GM03348 (cell line): Measurements from ENCODE around the gene TRPM3.

ENCODE experiments used
- DNase-seq: peaks from one replicate; pipeline ENCODE4 v3.0.0; 2012; ENCODE audit warnings: low spot score

The TRPM3 gene

GRCh38 chr9:70609011-70609410, 512.4 kb downstream of the TRPM3 start:
- no peak for DNase-seq

DNA sequence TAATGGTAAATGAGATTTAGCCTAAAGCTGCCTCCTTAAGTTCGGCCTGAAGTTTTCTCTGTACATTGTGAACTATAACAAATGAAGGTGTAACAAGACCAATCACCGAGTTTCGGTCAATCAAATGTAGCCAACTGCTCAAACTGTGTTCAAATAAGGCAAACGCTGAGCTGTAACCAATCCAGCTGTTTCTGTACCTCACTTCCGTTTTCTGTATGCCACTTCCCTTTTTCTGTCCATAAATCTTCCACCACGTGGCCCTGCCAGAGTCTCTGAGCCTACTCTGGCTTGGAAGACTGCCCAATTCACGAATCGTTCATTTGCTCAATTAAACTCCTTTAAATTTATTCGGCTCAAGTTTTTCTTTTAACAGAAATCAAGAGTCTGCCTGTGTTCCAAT, 513.5 kb downstream of the TRPM3 start:
- no peak for DNase-seq

- no peak for DNase-seq
Measured at GRCh38 chr9:70607329-70607728, 514.1 kb downstream of the TRPM3 start.

DNA sequence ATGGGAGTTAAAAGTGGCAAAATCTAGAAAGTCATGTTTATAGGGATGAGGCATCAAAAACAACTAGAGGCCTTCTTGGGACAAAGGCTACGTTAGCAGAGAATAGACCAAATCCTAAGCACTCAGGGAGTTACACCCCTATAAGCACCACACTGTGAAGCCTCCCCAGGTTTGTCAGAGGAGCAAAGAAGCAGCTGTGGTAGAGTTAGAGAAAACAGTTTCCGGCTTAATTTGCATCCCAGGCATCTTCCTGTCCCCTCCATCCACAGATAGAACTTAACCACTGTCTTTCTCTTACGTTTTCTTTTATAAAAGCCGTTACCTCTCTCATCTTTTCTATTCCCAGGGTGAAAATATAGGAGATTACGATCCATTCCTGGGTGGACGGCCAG, 518.4 kb downstream of the TRPM3 start:
- DNase-seq: no peak

DNA sequence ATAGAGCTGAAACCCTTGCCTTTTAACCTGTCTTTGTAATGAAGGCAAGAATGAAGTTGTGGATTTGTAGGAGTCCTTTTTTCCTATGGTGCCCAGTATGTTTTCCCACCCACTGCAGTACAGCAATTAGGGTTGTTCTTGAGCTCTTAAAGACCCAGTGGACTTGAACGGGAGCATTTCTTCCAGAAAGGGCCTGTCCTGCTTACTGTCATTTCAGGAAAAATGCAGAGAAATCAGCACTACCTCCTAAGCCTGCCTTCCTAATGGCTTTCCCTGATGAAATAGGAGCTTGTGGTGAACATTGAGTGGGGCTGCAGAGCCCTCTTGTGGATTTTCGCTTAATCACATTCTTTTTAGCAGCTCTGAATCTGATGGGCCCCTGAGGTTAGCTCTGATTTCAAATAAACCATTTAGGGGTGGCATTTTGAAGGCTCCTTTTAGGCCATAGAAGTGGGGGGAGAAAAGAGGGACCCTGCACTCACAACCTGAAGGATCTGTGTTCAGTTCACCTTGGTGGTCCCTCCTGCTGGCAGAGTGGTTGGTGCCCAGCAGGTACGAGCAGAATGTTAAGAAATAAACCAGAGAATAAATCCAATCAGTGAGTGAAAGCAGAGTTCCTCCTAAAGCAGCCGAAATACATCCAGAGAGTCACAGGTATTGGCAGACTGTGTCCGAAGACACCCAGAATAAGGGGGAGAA, 519.0 kb downstream of the TRPM3 start:
- peak; percentile 74 for DNase-seq

DNA sequence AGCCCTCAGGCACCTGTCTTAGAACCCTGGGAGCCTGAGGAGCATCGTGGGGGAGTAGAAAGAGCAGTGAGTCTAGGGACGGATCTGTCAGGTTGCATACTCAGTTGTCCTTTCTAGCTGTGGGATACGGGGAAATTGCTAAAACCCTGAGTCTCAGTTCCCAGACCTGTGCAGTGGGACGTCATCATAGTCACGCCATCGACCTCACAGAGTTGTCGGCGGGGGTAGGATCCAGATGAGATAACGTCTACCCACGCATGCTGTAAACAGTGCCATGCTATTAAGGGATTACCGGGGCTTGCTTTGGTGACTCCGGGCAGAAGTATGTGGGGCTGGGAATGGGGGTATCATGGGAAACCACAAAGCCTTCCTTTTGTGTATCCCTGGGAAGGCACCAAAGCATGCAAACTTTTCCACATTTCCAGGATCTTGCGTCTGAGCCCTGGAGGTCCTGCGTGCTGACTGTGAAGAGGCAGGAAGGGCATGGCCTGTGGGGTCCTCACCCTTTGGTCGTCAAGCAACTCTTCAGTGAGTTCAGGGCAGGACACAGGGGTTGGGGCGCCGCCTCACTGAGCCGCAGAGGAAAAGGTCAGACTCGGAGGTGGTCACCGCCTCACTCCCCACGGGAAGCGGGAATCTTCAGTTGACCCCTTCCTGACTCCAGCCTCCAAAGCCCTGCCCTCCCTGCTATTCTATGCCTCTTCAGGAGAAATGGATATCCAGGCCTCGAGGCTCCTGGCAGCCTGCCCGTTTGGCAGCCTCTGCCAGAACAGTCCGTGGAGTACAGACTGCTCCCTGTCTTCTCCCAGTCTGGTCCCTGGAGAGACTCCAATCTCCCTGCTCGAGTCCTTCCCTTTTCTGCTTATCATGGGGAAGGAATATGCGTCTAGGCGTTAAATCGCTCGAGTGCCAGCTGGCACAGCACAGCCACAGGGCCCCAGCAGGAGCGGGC, 520.1 kb downstream of the TRPM3 start:
- DNase-seq: peak; percentile 73

DNA sequence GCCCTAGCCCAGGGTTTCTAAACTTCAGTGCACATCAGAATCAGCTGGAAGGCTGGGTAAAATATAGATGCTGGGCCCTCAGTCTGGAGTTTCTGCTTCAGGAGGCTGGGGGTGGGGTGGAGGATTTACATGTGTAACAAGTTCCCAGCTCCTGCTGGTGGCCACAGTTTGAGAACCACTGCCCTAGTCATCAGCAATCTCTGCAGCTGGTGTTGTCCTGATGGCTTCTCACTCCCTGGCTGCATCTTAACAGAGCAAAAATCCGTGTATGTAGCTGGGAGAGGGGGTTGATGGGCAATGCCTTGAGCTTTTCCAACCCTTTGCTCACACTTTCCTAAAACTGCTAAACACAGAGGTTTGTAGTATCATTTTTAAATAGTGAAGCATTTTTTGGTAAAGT, 520.9 kb downstream of the TRPM3 start:
- peak; percentile 13 for DNase-seq

GRCh38 chr9:70597886-70598285, 523.5 kb downstream of the TRPM3 start:
- DNase-seq: no peak

DNA sequence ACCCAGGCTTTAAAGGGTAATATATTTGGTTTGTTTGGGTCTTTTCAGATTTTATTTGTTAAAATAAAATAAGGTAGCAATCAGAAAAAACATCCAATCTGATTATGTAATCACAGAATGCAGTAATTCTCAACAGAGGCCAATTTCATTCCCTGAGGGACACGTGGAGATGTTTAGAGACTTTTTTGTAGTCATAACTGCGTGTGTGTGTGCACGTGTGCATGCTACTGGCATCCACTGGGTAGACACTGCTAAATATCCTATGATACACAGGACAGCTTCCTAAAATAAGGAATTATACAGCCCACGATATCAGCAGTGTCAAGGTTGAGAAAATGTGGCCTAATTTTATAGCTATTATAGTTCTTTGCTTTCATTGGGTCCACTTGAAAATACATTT, 526.2 kb downstream of the TRPM3 start:
- DNase-seq: no peak

DNA sequence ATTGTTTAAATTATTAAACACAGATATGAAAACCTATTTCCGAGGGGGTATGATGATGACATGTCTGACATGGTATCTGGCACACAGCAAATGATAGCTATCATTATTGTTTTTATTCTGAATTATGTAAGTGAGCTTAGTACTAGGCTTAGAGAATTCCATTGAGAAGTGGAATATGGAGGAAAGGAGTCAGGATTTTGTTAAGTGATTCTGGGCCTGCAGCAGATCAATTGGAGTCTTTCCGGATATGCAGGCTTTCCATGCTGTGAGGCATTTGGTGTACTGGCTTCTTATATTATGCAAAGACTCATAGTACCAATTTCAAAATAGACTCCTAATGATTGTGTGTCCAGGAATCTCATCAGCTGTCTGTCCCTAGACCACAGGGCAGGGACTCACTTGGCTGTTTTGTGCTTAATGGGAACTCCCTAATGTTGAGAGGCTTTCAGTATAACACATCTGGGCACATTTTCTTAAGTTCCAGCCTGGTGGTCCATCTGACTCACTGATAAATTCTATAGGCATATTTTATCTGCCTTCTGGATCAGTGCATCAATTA, 527.0 kb downstream of the TRPM3 start:
- peak; percentile 31 for DNase-seq

DNA sequence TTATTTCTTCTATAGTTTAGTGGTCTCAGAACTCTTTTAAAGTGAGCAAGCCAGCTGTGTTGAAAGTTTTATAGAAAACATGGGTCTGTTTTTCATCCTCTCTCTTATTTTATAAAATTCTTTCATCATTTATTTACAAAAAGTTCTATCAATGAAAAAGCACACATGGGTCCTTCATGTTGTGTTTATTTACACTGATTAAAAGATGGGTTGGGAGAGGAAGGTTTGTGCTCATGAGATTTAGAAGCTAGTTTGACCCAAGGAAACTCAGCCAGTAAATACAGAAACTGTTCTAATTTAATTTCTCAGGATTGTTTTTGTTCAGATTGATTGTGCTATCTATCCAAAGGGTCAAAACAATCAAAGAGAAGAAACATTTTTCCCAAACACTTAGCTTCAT, 528.2 kb downstream of the TRPM3 start:
- DNase-seq: no peak

- no peak for DNase-seq
Measured at GRCh38 chr9:70590315-70590677, 531.1 kb downstream of the TRPM3 start.

- peak; percentile 58 for DNase-seq
Measured at GRCh38 chr9:70589571-70590314, 531.7 kb downstream of the TRPM3 start.

GRCh38 chr9:70588999-70589398, 532.4 kb downstream of the TRPM3 start:
- no peak for DNase-seq

DNA sequence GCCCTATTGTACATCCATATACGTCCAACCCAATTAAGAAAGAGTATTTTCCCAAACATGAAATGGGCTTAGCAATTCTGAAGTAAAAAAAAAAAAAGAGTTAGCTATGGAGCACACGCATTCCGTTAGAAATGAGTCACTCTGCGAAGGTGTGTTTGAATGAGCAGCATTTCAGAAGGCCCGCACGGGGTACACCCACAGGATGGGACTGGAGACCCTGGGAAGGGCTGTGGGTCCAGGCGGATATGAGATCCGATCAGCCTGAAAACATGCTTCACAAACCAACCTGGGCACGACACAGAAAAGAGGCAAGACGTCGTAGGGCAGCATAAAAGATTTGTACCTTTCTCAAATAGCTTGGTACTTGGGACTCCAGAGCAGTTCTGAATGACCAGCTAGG, 533.0 kb downstream of the TRPM3 start:
- no peak for DNase-seq

GRCh38 chr9:70587201-70587600, 534.2 kb downstream of the TRPM3 start:
- DNase-seq: peak; percentile 58

- DNase-seq: no peak
Measured at GRCh38 chr9:70586476-70586875, 534.9 kb downstream of the TRPM3 start.

GRCh38 chr9:70581955-70582350, 539.5 kb downstream of the TRPM3 start:
- DNase-seq: no peak

DNA sequence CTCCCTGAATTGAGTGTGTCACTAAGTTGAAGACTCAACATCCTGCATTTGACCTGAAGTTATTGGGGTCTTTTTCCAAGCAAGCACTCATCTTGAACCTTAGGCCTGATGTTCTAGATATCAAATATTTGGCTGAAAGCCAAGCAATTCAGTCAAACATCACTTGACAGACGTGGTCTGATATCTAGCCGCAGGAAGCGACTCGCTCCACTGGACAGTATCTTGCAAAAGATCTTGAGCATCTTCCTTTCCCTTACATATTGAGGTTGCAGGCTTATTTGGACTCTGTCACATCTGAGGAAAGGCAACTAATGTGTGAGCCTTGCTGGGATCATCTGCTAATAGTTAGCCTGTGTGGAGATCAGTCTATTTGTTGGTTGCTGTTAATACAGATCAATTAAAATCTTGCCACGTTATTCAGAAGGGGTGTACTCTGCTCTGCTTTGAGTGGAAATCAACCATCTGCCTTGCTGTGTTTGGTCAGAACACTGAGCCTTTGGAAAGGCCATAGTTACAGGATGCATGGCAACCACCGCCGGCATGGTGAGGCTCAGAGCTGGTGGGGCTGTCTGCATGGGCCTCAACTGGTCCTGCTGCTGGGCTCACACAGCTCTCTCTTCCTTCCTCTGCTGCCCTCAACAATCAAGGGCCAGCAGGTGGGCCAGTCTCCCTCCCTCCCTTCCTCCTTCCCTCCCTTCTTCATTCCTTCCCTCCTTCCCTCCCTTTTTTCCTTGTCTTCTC, 540.0 kb downstream of the TRPM3 start:
- no peak for DNase-seq

- no peak for DNase-seq
Measured at GRCh38 chr9:70580606-70581195, 540.7 kb downstream of the TRPM3 start.

DNA sequence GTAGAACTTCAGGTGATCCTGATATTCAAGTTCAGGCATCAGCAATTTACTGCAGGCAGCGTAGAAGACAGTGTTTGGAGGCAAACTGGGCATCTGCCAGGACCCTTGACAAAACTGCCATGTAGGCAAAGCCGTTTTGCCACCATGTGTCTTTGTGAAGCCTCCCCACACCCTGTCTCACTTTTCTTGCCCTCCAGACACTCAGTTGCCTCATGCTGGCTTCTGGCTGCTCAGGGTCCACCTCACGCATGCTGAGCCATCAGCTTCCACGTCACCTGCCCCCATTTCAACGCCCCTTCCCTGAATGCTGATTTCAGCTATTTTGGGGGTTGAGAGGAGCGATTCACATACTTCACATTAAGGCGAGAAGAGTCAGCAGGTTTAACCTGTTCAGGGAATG, 541.7 kb downstream of the TRPM3 start:
- no peak for DNase-seq
